A673 (cell line): ENCODE measurements around the gene UBALD2.

Experiments used
- CTCF ChIP-seq: fragments of 300-800, 200-600 bp; sonication (generic); conservative IDR thresholded peaks from 2 replicates; pipeline ENCODE4 v1.5.1; 2017; ENCODE audit warnings: low read depth, mild to moderate bottlenecking, antibody characterized with exemption, low read length, moderate library complexity, mixed read lengths
- EZH2 ChIP-seq: fragments of 200-600 bp; sonication (generic); IDR thresholded peaks from 2 replicates; pipeline ENCODE4 v1.6.1; 2017; ENCODE audit warnings: borderline replicate concordance, low read depth, mild to moderate bottlenecking, mixed read lengths, antibody characterized with exemption, low read length; ENCODE audit not compliant: poor library complexity, severe bottlenecking

GRCh38 chr17:76267051-76267576 lies 2.0 kb downstream of the UBALD2 start:
- no peak for TF ChIP-seq CTCF
- no peak for TF ChIP-seq EZH2
